SK-N-SH treated with all-trans-retinoic acid at 6 μM for 48 hours (cell line): ENCODE data around the gene EEF1E1.

Source experiments
- ATAC-seq: fragments of 200-7000 bp; cut with Tn5 transposase; 3 replicates; pipeline ENCODE4 v1.9.1; 2020; ENCODE audit warnings: mild to moderate bottlenecking, moderate library complexity
- ARNTL ChIP-seq: fragments of 450-650 bp; formaldehyde crosslinking; IDR thresholded peaks from 2 replicates; pipeline ENCODE4 v1.5.0; 2020; ENCODE audit warnings: low read depth, mild to moderate bottlenecking, moderate library complexity, borderline replicate concordance
- BACH2 ChIP-seq: fragments of 250-450 bp; sonication (Bioruptor Pico); IDR thresholded peaks from 2 replicates; pipeline ENCODE4 v1.9.0; 2021; ENCODE audit warnings: mild to moderate bottlenecking, borderline replicate concordance
- CREB5 ChIP-seq: fragments of 250-450 bp; sonication (Bioruptor Pico); IDR thresholded peaks from 2 replicates; pipeline ENCODE4 v1.5.1; 2020; ENCODE audit warnings: low read depth, mild to moderate bottlenecking, moderate library complexity
- ESRRG ChIP-seq: fragments of 250-450 bp; sonication (Bioruptor Pico); IDR thresholded peaks from 2 replicates; pipeline ENCODE4 v1.6.1; 2021; ENCODE audit warnings: mild to moderate bottlenecking
- ISL1 ChIP-seq: fragments of 250-450 bp; sonication (Bioruptor Pico); IDR thresholded peaks from 2 replicates; pipeline ENCODE4 v2.1.2; 2022; ENCODE audit warnings: mild to moderate bottlenecking, moderate library complexity
- PATZ1 ChIP-seq: fragments of 250-450 bp; sonication (Bioruptor Pico); IDR thresholded peaks from 2 replicates; pipeline ENCODE4 v1.8.0; 2020; ENCODE audit warnings: mild to moderate bottlenecking, moderate library complexity, borderline replicate concordance
- PPARA ChIP-seq: fragments of 250-450 bp; sonication (Bioruptor Pico); IDR thresholded peaks from 2 replicates; pipeline ENCODE4 v1.5.0; 2020; ENCODE audit warnings: mild to moderate bottlenecking, borderline replicate concordance
- TCF4 ChIP-seq: fragments of 250-450 bp; sonication (Bioruptor Pico); IDR thresholded peaks from 2 replicates; pipeline ENCODE4 v1.8.0; 2021; ENCODE audit warnings: mild to moderate bottlenecking, moderate library complexity, borderline replicate concordance
- ZC3H10 ChIP-seq: fragments of 250-450 bp; sonication (Bioruptor Pico); IDR thresholded peaks from 2 replicates; pipeline ENCODE4 v1.5.1; 2021; ENCODE audit warnings: mild to moderate bottlenecking, moderate library complexity
- ZFP3 ChIP-seq: fragments of 250-450 bp; sonication (Bioruptor Pico); IDR thresholded peaks from 2 replicates; pipeline ENCODE4 v1.5.0; 2020; ENCODE audit warnings: mild to moderate bottlenecking, moderate library complexity
- ZFP30 ChIP-seq: fragments of 450-650 bp; formaldehyde crosslinking; IDR thresholded peaks from 2 replicates; pipeline ENCODE4 v1.5.0; 2022; ENCODE audit warnings: mild to moderate bottlenecking, moderate library complexity
- ZNF565 ChIP-seq: fragments of 450-650 bp; formaldehyde crosslinking; conservative IDR thresholded peaks from 2 replicates; pipeline ENCODE4 v1.5.0; 2020; ENCODE audit warnings: low read depth, mild to moderate bottlenecking, moderate library complexity
- ZNF70 ChIP-seq: fragments of 450-650 bp; formaldehyde crosslinking; IDR thresholded peaks from 2 replicates; pipeline ENCODE4 v1.5.0; 2020; ENCODE audit warnings: mild to moderate bottlenecking, moderate library complexity
- ZNF8 ChIP-seq: fragments of 450-650 bp; formaldehyde crosslinking; IDR thresholded peaks from 2 replicates; pipeline ENCODE4 v1.5.0; 2020; ENCODE audit warnings: mild to moderate bottlenecking, moderate library complexity
- TF ChIP-seq, protein P1 (sequence below): fragments of 250-450 bp; sonication (Bioruptor Pico); IDR thresholded peaks from 2 replicates; pipeline ENCODE4 v1.5.0; 2020; ENCODE audit warnings: mild to moderate bottlenecking, moderate library complexity
- TF ChIP-seq, protein P2 (sequence below): fragments of 250-450 bp; sonication (Bioruptor Pico); IDR thresholded peaks from 2 replicates; pipeline ENCODE4 v1.8.0; 2021; ENCODE audit warnings: low read depth, mild to moderate bottlenecking, moderate library complexity, borderline replicate concordance
- TF ChIP-seq, protein P3 (sequence below): fragments of 250-450 bp; sonication (Bioruptor Pico); IDR thresholded peaks from 2 replicates; pipeline ENCODE4 v1.5.1; 2021; ENCODE audit warnings: mild to moderate bottlenecking, moderate library complexity

The EEF1E1 gene

DNA sequence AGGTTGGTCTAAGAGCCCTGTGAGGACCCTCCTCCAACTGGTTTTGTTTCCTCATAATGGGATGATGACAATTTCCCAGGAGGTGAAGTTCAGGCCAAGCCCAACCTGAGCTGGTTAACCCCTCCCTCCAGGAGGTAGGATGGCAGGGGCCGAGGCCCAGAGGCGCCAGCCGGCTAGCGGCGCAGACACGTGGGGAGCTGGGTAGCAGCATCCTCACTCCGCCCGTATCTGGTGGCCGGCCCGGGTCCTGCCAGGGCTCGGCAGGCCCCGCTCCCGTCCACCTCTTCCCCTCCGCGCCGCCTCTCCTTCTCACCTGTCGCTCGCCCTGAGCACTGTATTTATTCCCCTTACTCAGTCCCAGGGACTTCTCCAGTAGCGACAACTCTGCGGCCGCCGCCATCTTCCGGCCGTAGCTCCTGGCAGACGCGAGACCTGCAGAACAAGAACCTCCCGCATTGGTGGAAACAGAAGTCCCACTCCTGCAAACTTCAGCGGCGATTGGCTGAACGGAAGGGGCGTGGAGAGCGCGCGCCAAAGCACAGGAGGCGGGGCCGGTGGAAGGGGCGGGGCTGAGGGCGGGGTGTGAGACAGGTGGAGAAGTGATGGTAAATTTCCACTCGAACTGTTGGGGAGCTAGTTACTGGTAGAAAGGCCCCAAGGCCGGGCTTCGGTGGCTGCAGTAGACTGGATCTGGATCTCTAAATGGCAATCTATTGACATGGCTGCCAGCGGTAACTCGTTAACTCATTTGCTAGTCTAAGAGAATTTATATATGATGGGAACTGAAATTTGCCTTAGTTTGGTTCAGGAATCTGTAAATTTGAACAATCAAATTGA lies at the start of gene EEF1E1:
TSS of gene EEF1E1 (minus strand) at position 427 of the 837 bp plus-strand sequence. CDS start at position 400, 27 bp downstream.
- ATAC-seq = peak; percentile 100
- TF ChIP-seq CREB5 (CRISPR knock-in tag) (no peak), ZFP3 (CRISPR knock-in tag) (no peak), ISL1 (CRISPR knock-in tag) (no peak), ARNTL (CRISPR knock-in tag) (no peak), ZNF565 (CRISPR knock-in tag) (no peak), ZC3H10 (CRISPR knock-in tag) (no peak), ZNF8 (CRISPR knock-in tag) (no peak)
- TF ChIP-seq, protein P1, sequence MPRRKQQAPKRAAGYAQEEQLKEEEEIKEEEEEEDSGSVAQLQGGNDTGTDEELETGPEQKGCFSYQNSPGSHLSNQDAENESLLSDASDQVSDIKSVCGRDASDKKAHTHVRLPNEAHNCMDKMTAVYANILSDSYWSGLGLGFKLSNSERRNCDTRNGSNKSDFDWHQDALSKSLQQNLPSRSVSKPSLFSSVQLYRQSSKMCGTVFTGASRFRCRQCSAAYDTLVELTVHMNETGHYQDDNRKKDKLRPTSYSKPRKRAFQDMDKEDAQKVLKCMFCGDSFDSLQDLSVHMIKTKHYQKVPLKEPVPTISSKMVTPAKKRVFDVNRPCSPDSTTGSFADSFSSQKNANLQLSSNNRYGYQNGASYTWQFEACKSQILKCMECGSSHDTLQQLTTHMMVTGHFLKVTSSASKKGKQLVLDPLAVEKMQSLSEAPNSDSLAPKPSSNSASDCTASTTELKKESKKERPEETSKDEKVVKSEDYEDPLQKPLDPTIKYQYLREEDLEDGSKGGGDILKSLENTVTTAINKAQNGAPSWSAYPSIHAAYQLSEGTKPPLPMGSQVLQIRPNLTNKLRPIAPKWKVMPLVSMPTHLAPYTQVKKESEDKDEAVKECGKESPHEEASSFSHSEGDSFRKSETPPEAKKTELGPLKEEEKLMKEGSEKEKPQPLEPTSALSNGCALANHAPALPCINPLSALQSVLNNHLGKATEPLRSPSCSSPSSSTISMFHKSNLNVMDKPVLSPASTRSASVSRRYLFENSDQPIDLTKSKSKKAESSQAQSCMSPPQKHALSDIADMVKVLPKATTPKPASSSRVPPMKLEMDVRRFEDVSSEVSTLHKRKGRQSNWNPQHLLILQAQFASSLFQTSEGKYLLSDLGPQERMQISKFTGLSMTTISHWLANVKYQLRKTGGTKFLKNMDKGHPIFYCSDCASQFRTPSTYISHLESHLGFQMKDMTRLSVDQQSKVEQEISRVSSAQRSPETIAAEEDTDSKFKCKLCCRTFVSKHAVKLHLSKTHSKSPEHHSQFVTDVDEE (CRISPR knock-in tag) = no peak
- TF ChIP-seq, all 23 proteins: peak for 0

DNA sequence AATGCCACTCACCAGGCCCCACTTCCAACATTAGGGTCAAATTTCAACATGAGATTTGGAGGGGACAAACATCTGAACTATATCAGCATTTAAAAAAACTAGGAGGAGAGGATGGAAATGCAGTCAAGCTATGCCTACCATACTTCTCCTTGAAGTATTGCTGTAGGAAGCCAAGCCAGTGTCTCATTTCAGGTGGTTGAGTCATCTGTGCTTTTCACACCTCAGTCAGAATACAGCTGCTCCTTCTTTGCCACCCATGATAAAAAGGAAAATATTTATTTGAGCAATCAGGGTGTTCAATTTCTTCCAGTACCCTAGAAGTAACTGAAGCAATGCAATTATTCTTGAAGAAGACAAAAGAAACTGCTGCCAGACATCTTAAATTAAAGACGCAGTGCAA lies 47.0 kb upstream of the EEF1E1 start:
- TF ChIP-seq, protein P1 (CRISPR knock-in tag) = no peak
- TF ChIP-seq ZNF70 (CRISPR knock-in tag) (no peak), PPARA (CRISPR knock-in tag) (no peak), ESRRG (CRISPR knock-in tag) (no peak), ZNF8 (CRISPR knock-in tag) (no peak), TCF4 (CRISPR knock-in tag) (no peak), PATZ1 (CRISPR knock-in tag) (no peak), BACH2 (CRISPR knock-in tag) (no peak), ZFP3 (CRISPR knock-in tag) (no peak), ZFP30 (CRISPR knock-in tag) (no peak), ARNTL (CRISPR knock-in tag) (no peak)
- TF ChIP-seq, protein P2, sequence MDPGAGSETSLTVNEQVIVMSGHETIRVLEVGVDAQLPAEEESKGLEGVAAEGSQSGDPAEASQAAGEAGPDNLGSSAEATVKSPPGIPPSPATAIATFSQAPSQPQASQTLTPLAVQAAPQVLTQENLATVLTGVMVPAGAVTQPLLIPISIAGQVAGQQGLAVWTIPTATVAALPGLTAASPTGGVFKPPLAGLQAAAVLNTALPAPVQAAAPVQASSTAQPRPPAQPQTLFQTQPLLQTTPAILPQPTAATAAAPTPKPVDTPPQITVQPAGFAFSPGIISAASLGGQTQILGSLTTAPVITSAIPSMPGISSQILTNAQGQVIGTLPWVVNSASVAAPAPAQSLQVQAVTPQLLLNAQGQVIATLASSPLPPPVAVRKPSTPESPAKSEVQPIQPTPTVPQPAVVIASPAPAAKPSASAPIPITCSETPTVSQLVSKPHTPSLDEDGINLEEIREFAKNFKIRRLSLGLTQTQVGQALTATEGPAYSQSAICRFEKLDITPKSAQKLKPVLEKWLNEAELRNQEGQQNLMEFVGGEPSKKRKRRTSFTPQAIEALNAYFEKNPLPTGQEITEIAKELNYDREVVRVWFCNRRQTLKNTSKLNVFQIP (CRISPR knock-in tag) = no peak
- TF ChIP-seq, protein P3, sequence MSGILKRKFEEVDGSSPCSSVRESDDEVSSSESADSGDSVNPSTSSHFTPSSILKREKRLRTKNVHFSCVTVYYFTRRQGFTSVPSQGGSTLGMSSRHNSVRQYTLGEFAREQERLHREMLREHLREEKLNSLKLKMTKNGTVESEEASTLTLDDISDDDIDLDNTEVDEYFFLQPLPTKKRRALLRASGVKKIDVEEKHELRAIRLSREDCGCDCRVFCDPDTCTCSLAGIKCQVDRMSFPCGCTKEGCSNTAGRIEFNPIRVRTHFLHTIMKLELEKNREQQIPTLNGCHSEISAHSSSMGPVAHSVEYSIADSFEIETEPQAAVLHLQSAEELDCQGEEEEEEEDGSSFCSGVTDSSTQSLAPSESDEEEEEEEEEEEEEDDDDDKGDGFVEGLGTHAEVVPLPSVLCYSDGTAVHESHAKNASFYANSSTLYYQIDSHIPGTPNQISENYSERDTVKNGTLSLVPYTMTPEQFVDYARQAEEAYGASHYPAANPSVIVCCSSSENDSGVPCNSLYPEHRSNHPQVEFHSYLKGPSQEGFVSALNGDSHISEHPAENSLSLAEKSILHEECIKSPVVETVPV (CRISPR knock-in tag) = no peak
- TF ChIP-seq, all 23 proteins: peak for 0
- ATAC-seq = no peak
